ENCODE measurements around the gene PDK1.
A peak's percentile ranks its signal among the peaks of the same experiment; 100 is the strongest.
"Not testable (repeated sequence)": the region's sequence is repeated elsewhere in the genome, so short reads cannot be mapped to it uniquely, and the experiment has no call there.

PDK1 gene

DNA sequence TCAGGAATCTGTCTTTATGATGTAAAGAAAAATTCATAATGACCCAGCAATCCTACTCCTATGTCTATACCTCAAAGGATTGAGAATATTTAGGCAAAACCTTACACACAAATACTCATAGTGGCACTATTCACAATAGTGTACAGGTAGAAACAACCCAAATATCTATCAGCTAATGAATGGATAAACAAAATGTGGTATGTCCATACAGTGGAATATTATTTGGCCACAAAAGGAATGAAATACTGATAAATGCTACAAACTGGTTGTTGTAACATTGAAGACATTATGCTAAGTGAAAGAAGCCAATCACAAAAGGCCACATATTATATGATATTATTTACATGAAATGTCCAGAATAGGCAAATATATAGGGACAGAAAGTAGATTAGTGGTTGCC, 24.7 kb downstream of the PDK1 start:
- peaks cover 6% of the 10 kb centered on the region for H3K4me1 Mint-ChIP-seq
- peaks cover 94% of the 10 kb centered on the region for H3K36me3 Mint-ChIP-seq (ENCODE audit: low read depth)
- DNase-seq = no peak
- peaks cover 60% of the 10 kb centered on the region for H3K9me3 Mint-ChIP-seq
- TF ChIP-seq, protein P1, sequence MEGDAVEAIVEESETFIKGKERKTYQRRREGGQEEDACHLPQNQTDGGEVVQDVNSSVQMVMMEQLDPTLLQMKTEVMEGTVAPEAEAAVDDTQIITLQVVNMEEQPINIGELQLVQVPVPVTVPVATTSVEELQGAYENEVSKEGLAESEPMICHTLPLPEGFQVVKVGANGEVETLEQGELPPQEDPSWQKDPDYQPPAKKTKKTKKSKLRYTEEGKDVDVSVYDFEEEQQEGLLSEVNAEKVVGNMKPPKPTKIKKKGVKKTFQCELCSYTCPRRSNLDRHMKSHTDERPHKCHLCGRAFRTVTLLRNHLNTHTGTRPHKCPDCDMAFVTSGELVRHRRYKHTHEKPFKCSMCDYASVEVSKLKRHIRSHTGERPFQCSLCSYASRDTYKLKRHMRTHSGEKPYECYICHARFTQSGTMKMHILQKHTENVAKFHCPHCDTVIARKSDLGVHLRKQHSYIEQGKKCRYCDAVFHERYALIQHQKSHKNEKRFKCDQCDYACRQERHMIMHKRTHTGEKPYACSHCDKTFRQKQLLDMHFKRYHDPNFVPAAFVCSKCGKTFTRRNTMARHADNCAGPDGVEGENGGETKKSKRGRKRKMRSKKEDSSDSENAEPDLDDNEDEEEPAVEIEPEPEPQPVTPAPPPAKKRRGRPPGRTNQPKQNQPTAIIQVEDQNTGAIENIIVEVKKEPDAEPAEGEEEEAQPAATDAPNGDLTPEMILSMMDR (IDR thresholded peaks at IDR 0.05) = no peak
- H3K4me3 Mint-ChIP-seq = no peak overlapping the region
- H3K27me3 Mint-ChIP-seq (ENCODE audit: low read depth, poor library complexity) = peaks cover 7% of the 10 kb centered on the region
- no peak overlapping the region for H3K27ac Mint-ChIP-seq

- peaks cover 50% of the 10 kb centered on the region for H3K9me3 Mint-ChIP-seq
- H3K27ac Mint-ChIP-seq = peak overlapping the region; percentile 49
- H3K4me1 Mint-ChIP-seq = peaks cover 6% of the 10 kb centered on the region
- no peak for DNase-seq
- peaks cover 94% of the 10 kb centered on the region for H3K36me3 Mint-ChIP-seq (ENCODE audit: low read depth)
- H3K27me3 Mint-ChIP-seq (ENCODE audit: low read depth, poor library complexity) = peaks cover 7% of the 10 kb centered on the region
- TF ChIP-seq, protein P1 (IDR thresholded peaks at IDR 0.05) = no peak
- H3K4me3 Mint-ChIP-seq = no peak overlapping the region
Observed at GRCh38 chr2:172582656-172583055, 26.8 kb downstream of the PDK1 start.

- peaks cover 4% of the 10 kb centered on the region for H3K27me3 Mint-ChIP-seq (ENCODE audit: low read depth, poor library complexity)
- no peak overlapping the region for H3K27ac Mint-ChIP-seq
- TF ChIP-seq, protein P1 (IDR thresholded peaks at IDR 0.05) = no peak
- H3K4me3 Mint-ChIP-seq = no peak overlapping the region
- peaks cover 6% of the 10 kb centered on the region for H3K4me1 Mint-ChIP-seq
- H3K9me3 Mint-ChIP-seq = peaks cover 31% of the 10 kb centered on the region
- DNase-seq = no peak
- peaks cover 96% of the 10 kb centered on the region for H3K36me3 Mint-ChIP-seq (ENCODE audit: low read depth)
Observed at GRCh38 chr2:172586245-172586891, 30.5 kb downstream of the PDK1 start.

DNA sequence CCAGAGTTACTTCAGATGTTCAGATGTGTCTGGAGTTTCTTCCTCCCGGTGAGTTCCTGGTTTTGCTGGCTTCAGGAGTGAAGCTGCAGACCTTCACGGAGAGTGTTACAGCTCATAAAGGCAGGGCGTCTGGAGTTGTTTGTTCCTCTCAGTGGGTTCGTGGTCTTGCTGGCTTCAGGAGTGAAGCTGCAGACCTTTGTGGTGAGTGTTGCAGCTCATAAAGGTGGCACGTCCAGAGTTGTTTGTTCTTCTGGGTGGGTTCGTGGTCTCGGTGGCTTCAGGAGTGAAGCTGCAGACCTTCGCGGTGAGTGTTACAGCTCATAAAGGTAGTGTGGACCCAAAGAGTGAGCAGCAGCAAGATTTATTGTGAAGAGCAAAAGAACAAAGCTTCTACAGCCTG, 31.3 kb downstream of the PDK1 start:
- H3K9me3 Mint-ChIP-seq = peaks cover 27% of the 10 kb centered on the region
- H3K36me3 Mint-ChIP-seq (ENCODE audit: low read depth) = peaks cover 90% of the 10 kb centered on the region
- not testable (repeated sequence) for DNase-seq; H3K4me3 Mint-ChIP-seq; H3K27ac Mint-ChIP-seq; H3K4me1 Mint-ChIP-seq; H3K27me3 Mint-ChIP-seq (ENCODE audit: low read depth, poor library complexity)

DNA sequence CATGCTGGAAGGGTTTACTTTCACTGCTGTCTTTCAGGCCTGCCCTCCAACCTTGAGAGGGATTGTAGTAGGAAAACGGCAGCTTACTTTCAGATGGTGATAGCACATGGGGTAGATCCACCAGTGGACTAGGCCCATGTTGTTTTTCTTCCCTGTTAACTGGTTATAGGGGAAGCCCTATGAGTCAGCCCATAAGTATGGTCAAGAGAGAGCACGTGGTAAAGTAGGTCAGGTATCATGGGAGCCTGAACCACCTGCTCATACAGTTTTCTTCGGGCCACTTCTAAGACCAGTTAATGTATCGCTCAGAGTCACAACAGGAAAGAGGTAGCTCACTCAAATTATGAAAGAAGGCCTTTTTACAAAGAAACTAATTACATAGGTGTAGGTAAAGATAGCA, 33.0 kb downstream of the PDK1 start:
- Mint-ChIP-seq H3K27me3 (ENCODE audit: low read depth, poor library complexity) (peaks cover 3% of the 10 kb centered on the region), H3K9me3 (peaks cover 27% of the 10 kb centered on the region), H3K36me3 (ENCODE audit: low read depth) (peaks cover 89% of the 10 kb centered on the region), H3K27ac (no peak overlapping the region), H3K4me1 (no peaks in the 10 kb centered on the region), H3K4me3 (no peak overlapping the region)
- DNase-seq = no peak
- TF ChIP-seq, protein P1 (IDR thresholded peaks at IDR 0.05) = no peak

GRCh38 chr2:172591386-172591785, 35.5 kb downstream of the PDK1 start:
- Mint-ChIP-seq H3K9me3 (peaks cover 23% of the 10 kb centered on the region), H3K36me3 (ENCODE audit: low read depth) (peaks cover 77% of the 10 kb centered on the region)
- not testable (repeated sequence) for H3K27me3 Mint-ChIP-seq (ENCODE audit: low read depth, poor library complexity); DNase-seq; H3K27ac Mint-ChIP-seq; H3K4me1 Mint-ChIP-seq; H3K4me3 Mint-ChIP-seq

DNA sequence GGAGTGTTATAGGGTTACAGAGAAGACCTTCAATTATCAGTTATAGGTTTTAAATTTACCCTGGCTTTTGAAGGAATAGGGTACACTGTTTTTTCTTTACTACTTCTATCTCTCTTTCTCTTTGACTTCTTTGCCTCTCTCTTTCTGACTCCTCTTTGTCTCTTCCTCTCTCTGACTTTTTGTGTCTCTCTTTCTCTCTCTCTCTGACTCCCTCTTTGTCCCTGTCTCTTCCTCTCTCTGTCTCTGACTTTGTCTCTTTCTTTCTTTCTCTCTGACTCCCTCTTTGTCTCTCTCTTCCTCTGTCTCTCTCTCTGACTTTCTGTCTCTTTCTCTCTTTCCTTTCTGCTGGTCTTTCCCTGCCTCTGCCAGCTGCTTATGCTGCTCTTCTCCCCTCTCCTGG, 36.3 kb downstream of the PDK1 start:
- Mint-ChIP-seq H3K27ac (peak overlapping the region; percentile 87), H3K9me3 (peaks cover 18% of the 10 kb centered on the region), H3K36me3 (ENCODE audit: low read depth) (peaks cover 74% of the 10 kb centered on the region)
- H3K4me1 Mint-ChIP-seq; DNase-seq; H3K4me3 Mint-ChIP-seq; H3K27me3 Mint-ChIP-seq (ENCODE audit: low read depth, poor library complexity): not testable (repeated sequence)
